ENCODE results near the gene CBFB. TPM values are rescaled to one million over a fixed set of nuclear protein-coding genes. Genes with fewer than 3 reads are reported as not detected.

CBFB gene
- total and polyA plus RNA-seq, 2 experiments from 2014 or later: 52.3 to 53.3 TPM

DNA sequence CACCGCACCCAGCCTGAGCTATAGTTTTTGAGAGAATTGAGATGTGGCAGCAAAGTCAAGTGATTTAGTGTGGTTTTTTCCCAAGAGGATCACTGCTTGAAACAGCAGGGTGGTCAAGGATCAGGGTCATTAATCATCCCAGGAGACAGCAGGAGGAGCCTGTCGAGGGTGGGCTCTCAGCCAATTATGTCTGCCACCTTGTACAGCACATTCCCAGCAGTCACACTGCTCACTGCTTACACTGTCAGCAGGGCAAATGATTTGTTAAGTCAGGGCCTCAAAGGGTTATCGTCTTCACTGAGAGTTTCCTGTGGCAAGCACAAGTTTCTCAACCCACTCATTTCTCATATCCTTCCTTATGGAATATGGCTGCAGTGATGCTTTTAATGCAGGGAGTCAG, 108.7 kb downstream of the CBFB start:
- Histone ChIP-seq H2AFZ (no peak overlapping the region), H4K20me1 (ENCODE audit: insufficient read depth) (no peaks in the 10 kb centered on the region), H3K9me3 (ENCODE audit: low read depth) (no peaks in the 10 kb centered on the region), H3K4me2 (ENCODE audit: unreplicated experiment) (no peak overlapping the region), H3K9ac (no peak overlapping the region), H3K27me3 (replicated peaks; ENCODE audit: insufficient read depth) (no peaks in the 10 kb centered on the region), H3K4me1 (ENCODE audit: insufficient read depth) (no peaks in the 10 kb centered on the region), H3K27ac (no peak overlapping the region), H3F3A (ENCODE audit: insufficient read depth) (no peaks in the 10 kb centered on the region), H3K36me3 (ENCODE audit: low read depth) (peaks cover 32% of the 10 kb centered on the region; the same call in 1 of the 2 replicates), H3K9me2 (ENCODE audit: insufficient read depth) (no peaks in the 10 kb centered on the region), H3K79me2 (ENCODE audit: insufficient read depth) (no peaks in the 10 kb centered on the region), H3K4me3 (no peak overlapping the region)
- WGBS, 2 experiments (ENCODE audit: low coverage in 1 of 2, low lambda C conversion rate in 2 of 2, missing lambda C conversion rate in 2 of 2): 49 to 59% methylated on average over 3 of the region's 3 CpGs
- no peak for TF ChIP-seq EZH2 (IDR thresholded peaks at IDR 0.05; ENCODE audit: insufficient read depth, poor library complexity, severe bottlenecking)
- in situ Hi-C loops (cut with MboI): no loop called here
- no peak for DNase-seq

DNA sequence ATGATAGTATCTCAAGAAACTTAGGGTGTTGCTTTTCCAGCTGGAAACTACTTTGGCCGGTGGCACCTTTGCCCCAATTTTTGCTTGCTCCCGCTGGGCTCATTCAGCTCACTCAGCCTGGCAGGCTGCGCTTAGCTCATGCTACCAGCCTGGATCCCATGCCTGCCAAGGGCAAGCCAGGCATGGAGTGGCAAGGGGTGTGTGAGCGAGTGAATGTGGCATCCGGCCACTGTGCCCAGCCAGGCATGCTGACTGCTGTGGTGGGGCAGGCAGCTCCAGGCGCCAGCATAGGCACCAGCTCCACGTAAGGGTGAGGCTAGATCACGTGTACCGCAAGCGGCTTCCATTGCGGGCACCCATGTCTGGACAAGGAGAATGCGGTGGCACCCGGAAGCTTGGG, 112.4 kb downstream of the CBFB start:
- H3K4me3 ChIP-seq: no peak overlapping the region
- no peaks in the 10 kb centered on the region for H3K4me1 ChIP-seq (ENCODE audit: insufficient read depth)
- H3F3A ChIP-seq (ENCODE audit: insufficient read depth): peaks cover 6% of the 10 kb centered on the region; the same call in 1 of the 2 replicates
- TF ChIP-seq EZH2 (IDR thresholded peaks at IDR 0.05; ENCODE audit: insufficient read depth, poor library complexity, severe bottlenecking) (no peak), EZH2phosphoT487 (IDR thresholded peaks at IDR 0.05; ENCODE audit: insufficient read depth, low read depth) (no peak)
- H3K9me3 ChIP-seq (ENCODE audit: low read depth): no peaks in the 10 kb centered on the region
- no peaks in the 10 kb centered on the region for H3K9me2 ChIP-seq (ENCODE audit: insufficient read depth)
- in situ Hi-C loops (cut with MboI): no loop called here
- no peaks in the 10 kb centered on the region for H3K79me2 ChIP-seq (ENCODE audit: insufficient read depth)
- no peak overlapping the region for H2AFZ ChIP-seq
- no peaks in the 10 kb centered on the region for H4K20me1 ChIP-seq (ENCODE audit: insufficient read depth)
- H3K27me3 ChIP-seq (replicated peaks; ENCODE audit: insufficient read depth): no peaks in the 10 kb centered on the region
- no peak overlapping the region for H3K9ac ChIP-seq
- DNase-seq: no peak
- H3K27ac ChIP-seq: no peak overlapping the region
- peaks cover 15% of the 10 kb centered on the region; the same call in 1 of the 2 replicates for H3K36me3 ChIP-seq (ENCODE audit: low read depth)
- H3K4me2 ChIP-seq (ENCODE audit: unreplicated experiment): no peak overlapping the region
- 95 to 98% methylated on average over 12 to 13 of the region's 13 CpGs for WGBS, 2 experiments (ENCODE audit: low coverage in 1 of 2, low lambda C conversion rate in 2 of 2, missing lambda C conversion rate in 2 of 2)

DNA sequence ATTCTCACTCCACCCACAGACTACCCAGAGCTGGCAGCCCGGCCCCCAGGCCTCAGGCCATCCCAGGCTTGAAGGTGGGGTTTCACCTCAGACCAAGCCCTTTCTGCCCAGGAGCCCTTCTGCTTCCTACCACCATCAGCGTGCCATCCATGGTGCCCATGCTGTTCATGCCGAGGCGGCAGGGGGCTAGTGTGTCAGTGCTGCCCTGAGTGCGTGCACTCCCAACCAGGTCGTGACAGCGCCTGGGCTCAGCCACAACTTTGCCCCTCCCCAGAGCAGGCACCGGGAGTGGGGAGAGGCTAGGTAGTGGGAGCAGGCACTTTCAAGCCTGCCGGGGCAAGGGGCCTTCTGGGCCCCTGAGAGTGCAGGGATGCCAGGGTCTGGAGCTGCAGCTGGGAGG, 113.4 kb downstream of the CBFB start:
- Histone ChIP-seq H3K9me2 (ENCODE audit: insufficient read depth) (no peaks in the 10 kb centered on the region), H3K9me3 (ENCODE audit: low read depth) (no peaks in the 10 kb centered on the region), H3K4me1 (ENCODE audit: insufficient read depth) (no peaks in the 10 kb centered on the region), H3K4me2 (ENCODE audit: unreplicated experiment) (no peak overlapping the region), H3K79me2 (ENCODE audit: insufficient read depth) (no peaks in the 10 kb centered on the region), H3K4me3 (no peak overlapping the region), H3K9ac (no peak overlapping the region), H2AFZ (no peak overlapping the region), H3K36me3 (ENCODE audit: low read depth) (peaks cover 15% of the 10 kb centered on the region; the same call in 1 of the 2 replicates), H3K27ac (no peak overlapping the region), H3K27me3 (replicated peaks; ENCODE audit: insufficient read depth) (no peaks in the 10 kb centered on the region), H4K20me1 (ENCODE audit: insufficient read depth) (no peaks in the 10 kb centered on the region), H3F3A (ENCODE audit: insufficient read depth) (peaks cover 8% of the 10 kb centered on the region; the same call in 1 of the 2 replicates)
- TF ChIP-seq EZH2phosphoT487 (IDR thresholded peaks at IDR 0.05; ENCODE audit: insufficient read depth, low read depth) (no peak), EZH2 (IDR thresholded peaks at IDR 0.05; ENCODE audit: insufficient read depth, poor library complexity, severe bottlenecking) (no peak)
- no peak for DNase-seq
- WGBS, 2 experiments (ENCODE audit: low coverage in 1 of 2, low lambda C conversion rate in 2 of 2, missing lambda C conversion rate in 2 of 2): 92 to 95% methylated on average over 9 of the region's 9 CpGs
- in situ Hi-C loops (cut with MboI): no loop called here

DNA sequence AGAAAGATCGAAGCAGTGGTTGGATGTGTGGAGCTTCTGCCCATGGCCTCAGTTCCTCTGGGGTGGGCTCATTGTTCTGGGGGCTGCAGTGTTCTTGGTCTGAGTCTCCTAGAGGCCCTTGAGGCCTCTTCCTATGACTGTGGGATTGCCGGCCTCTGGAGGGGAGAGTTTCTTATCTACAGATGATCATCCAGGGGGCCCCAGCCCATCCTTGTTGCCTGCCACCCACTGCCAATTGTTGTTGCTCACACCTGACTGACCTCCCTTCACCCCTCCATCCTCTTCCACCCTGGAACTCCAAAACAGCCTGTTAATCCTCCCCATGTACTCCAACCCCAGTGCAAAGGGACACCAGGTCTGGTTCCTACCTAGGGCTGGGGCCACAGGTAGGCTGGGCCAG, 116.0 kb downstream of the CBFB start:
- H3K9ac ChIP-seq: no peak overlapping the region
- H3K36me3 ChIP-seq (ENCODE audit: low read depth): peaks cover 6% of the 10 kb centered on the region; the same call in 1 of the 2 replicates
- DNase-seq: no peak
- no peaks in the 10 kb centered on the region for H3K9me3 ChIP-seq (ENCODE audit: low read depth)
- H3K27me3 ChIP-seq (replicated peaks; ENCODE audit: insufficient read depth): no peaks in the 10 kb centered on the region
- H3K27ac ChIP-seq: no peak overlapping the region
- 68 to 78% methylated on average over 2 of the region's 2 CpGs for WGBS, 2 experiments (ENCODE audit: low coverage in 1 of 2, low lambda C conversion rate in 2 of 2, missing lambda C conversion rate in 2 of 2)
- no peak overlapping the region for H3K4me3 ChIP-seq
- H3K79me2 ChIP-seq (ENCODE audit: insufficient read depth): peaks cover 10% of the 10 kb centered on the region; the same call in 1 of the 2 replicates
- H3K4me2 ChIP-seq (ENCODE audit: unreplicated experiment): no peak overlapping the region
- no peaks in the 10 kb centered on the region for H3K4me1 ChIP-seq (ENCODE audit: insufficient read depth)
- no peaks in the 10 kb centered on the region for H4K20me1 ChIP-seq (ENCODE audit: insufficient read depth)
- TF ChIP-seq EZH2phosphoT487 (IDR thresholded peaks at IDR 0.05; ENCODE audit: insufficient read depth, low read depth): no peak
- H3F3A ChIP-seq (ENCODE audit: insufficient read depth): peaks cover 30% of the 10 kb centered on the region
- no peak overlapping the region for H2AFZ ChIP-seq
- in situ Hi-C loops (cut with MboI): no loop called here
- H3K9me2 ChIP-seq (ENCODE audit: insufficient read depth): no peaks in the 10 kb centered on the region

DNA sequence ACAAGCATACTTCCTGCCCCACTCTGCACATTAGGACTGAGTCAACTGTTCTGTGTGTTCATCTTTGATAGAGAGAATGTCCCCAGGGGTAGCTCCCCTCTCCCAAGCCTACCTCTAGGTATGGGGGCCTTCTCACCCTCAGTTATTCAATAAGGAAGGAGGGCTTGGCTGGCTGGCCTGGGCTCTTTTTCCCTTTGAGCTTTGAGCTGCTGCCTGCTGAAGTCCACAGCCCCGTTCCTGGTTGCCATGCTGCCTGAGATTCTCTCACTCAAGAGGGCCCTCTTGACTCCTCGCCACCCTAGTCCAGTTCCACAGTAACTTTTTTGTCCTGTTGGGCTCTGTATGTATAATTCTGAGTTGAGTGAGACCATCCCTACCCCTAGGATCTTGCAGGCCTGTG, 116.8 kb downstream of the CBFB start:
- Histone ChIP-seq H4K20me1 (ENCODE audit: insufficient read depth) (no peaks in the 10 kb centered on the region), H3K4me3 (no peak overlapping the region), H3K36me3 (ENCODE audit: low read depth) (peaks cover 6% of the 10 kb centered on the region; the same call in 1 of the 2 replicates), H3K4me1 (ENCODE audit: insufficient read depth) (no peaks in the 10 kb centered on the region), H3K27ac (no peak overlapping the region), H3F3A (ENCODE audit: insufficient read depth) (peaks cover 30% of the 10 kb centered on the region), H2AFZ (no peak overlapping the region), H3K4me2 (ENCODE audit: unreplicated experiment) (no peak overlapping the region), H3K27me3 (replicated peaks; ENCODE audit: insufficient read depth) (no peaks in the 10 kb centered on the region), H3K9ac (no peak overlapping the region), H3K9me3 (ENCODE audit: low read depth) (no peaks in the 10 kb centered on the region), H3K9me2 (ENCODE audit: insufficient read depth) (no peaks in the 10 kb centered on the region), H3K79me2 (ENCODE audit: insufficient read depth) (peaks cover 13% of the 10 kb centered on the region; the same call in 1 of the 2 replicates)
- no peak for DNase-seq
- WGBS, 2 experiments (ENCODE audit: low coverage in 1 of 2, low lambda C conversion rate in 2 of 2, missing lambda C conversion rate in 2 of 2): 52 to 56% methylated on average over 2 of the region's 2 CpGs
- TF ChIP-seq EZH2phosphoT487 (IDR thresholded peaks at IDR 0.05; ENCODE audit: insufficient read depth, low read depth) (no peak), EZH2 (IDR thresholded peaks at IDR 0.05; ENCODE audit: insufficient read depth, poor library complexity, severe bottlenecking) (no peak)
- in situ Hi-C loops (cut with MboI): no loop called here
